OCI-LY7 (cell line): Measurements from ENCODE around the gene EHD4. TPM values are rescaled to one million over a fixed set of nuclear protein-coding genes. Genes with fewer than 3 reads are reported as not detected.

Experiments
- BruUV-seq: library from RNA; stranded (reverse); fragments of 400-500 nt; replicated peaks from 2 replicates; lab custom pipeline; 2021; lab: Mats Ljungman, UMichigan
- CTCF ChIA-PET: fragments of 300-600 bp; sonication (Branson Sonifier 250); formaldehyde crosslinking; loops from one replicate; lab custom pipeline; 2022; ENCODE audit warnings: antibody characterized with exemption; ENCODE audit not compliant: unreplicated experiment; lab: Charles Lee
- POLR2A ChIA-PET: fragments of 300-600 bp; sonication (Branson Sonifier 250); formaldehyde crosslinking; loops from one replicate; lab custom pipeline; 2022; ENCODE audit warnings: antibody characterized with exemption; lab: Charles Lee
- DNase-seq: peaks from one replicate; pipeline ENCODE4 v3.0.0-alpha.2; 2015; ENCODE audit warnings: low spot score
- H2AFZ ChIP-seq: fragments of 200-600 bp; sonication (generic), shearing (Covaris generic); 2 replicates; pipeline ENCODE4 v1.6.1; 2014; ENCODE audit warnings: mild to moderate bottlenecking, antibody characterized with exemption, low read length, moderate library complexity
- H3K27ac ChIP-seq: fragments of 200-600 bp; sonication (generic); 2 replicates; pipeline ENCODE4 v1.5.1; 2014; ENCODE audit warnings: mixed run types, low read depth, mild to moderate bottlenecking, moderate library complexity, low read length, inconsistent platforms; ENCODE audit not compliant: poor library complexity, severe bottlenecking
- H3K36me3 ChIP-seq: fragments of 200-600 bp; sonication (generic); 2 replicates; pipeline ENCODE4 v1.6.1; 2014; ENCODE audit warnings: mild to moderate bottlenecking, antibody characterized with exemption, low read length, moderate library complexity, mixed read lengths; ENCODE audit not compliant: insufficient read depth
- H3K4me1 ChIP-seq: fragments of 200-600 bp; sonication (generic); 2 replicates; pipeline ENCODE4 v1.5.1; 2014; ENCODE audit warnings: mild to moderate bottlenecking, low read length; ENCODE audit not compliant: insufficient read depth, poor library complexity, severe bottlenecking
- H3K4me2 ChIP-seq: fragments of 200-600 bp; sonication (generic); 2 replicates; pipeline ENCODE4 v1.6.1; 2014; ENCODE audit warnings: mild to moderate bottlenecking, low read length
- H3K4me3 ChIP-seq: fragments of 200-600 bp; sonication (generic); 2 replicates; pipeline ENCODE4 v1.5.1; 2014; ENCODE audit warnings: mild to moderate bottlenecking, low read depth, low read length; ENCODE audit not compliant: poor library complexity, severe bottlenecking
- H3K79me2 ChIP-seq: fragments of 200-600 bp; sonication (generic); 2 replicates; pipeline ENCODE4 v1.6.1; 2016; ENCODE audit warnings: low read depth, mild to moderate bottlenecking, low read length, moderate library complexity, mixed read lengths; ENCODE audit not compliant: insufficient read depth
- H3K9me2 ChIP-seq: fragments of 200-600 bp; sonication (generic); 2 replicates; pipeline ENCODE4 v1.6.1; 2016; ENCODE audit warnings: mild to moderate bottlenecking, low read length, mixed read lengths; ENCODE audit not compliant: insufficient read depth
- H3K9me3 ChIP-seq: fragments of 200-600 bp; sonication (generic); 2 replicates; pipeline ENCODE4 v1.6.1; 2014; ENCODE audit warnings: mild to moderate bottlenecking, mixed run types, low read length, mixed read lengths
- H4K20me1 ChIP-seq: fragments of 200-600 bp; sonication (generic); 2 replicates; pipeline ENCODE4 v1.6.1; 2014; ENCODE audit warnings: mild to moderate bottlenecking, antibody characterized with exemption, low read length, moderate library complexity, mixed read lengths; ENCODE audit not compliant: insufficient read depth
- CTCF ChIP-seq: fragments of 200-600 bp; sonication (generic); conservative IDR thresholded peaks from 2 replicates; pipeline ENCODE4 v1.5.1; 2014; ENCODE audit warnings: mild to moderate bottlenecking, antibody characterized with exemption, low read length, moderate library complexity, mixed read lengths
- EZH2phosphoT487 ChIP-seq: fragments of 200-600 bp; sonication (generic); IDR thresholded peaks from 2 replicates; pipeline ENCODE4 v1.6.1; 2018; ENCODE audit warnings: low read depth, borderline replicate concordance, mild to moderate bottlenecking, mixed run types, antibody characterized with exemption, low read length, moderate library complexity, mixed read lengths
- intact Hi-C: fragments of 100-400 bp; cut with micrococcal nuclease; formaldehyde crosslinking; loops from one replicate; pipeline ENCODE4 v1.10.0; 2022; ENCODE audit not compliant: unreplicated experiment
- total RNA-seq, 2 experiments: library from RNA; depleted of rRNA in 1 of 2; stranded (reverse); fragments of >200 nt in 1 of 2; shearing (Covaris generic) in 1 of 2; gene quantifications; 2 replicates each; pipeline ENCODE4 v1.2.3, GENCODE V29; 2014 to 2022

Gene EHD4
- total RNA-seq, 2 experiments from 2014 or later, result 13.5 to 19.4 TPM

GRCh38 chr15:41930867-41931222, 41.5 kb downstream of the EHD4 start:
- Histone ChIP-seq H3K79me2 (no peaks in the 10 kb centered on the region), H2AFZ (no peak overlapping the region), H3K9me3 (no peaks in the 10 kb centered on the region), H4K20me1 (no peaks in the 10 kb centered on the region), H3K36me3 (no peaks in the 10 kb centered on the region), H3K27ac (no peak overlapping the region), H3K4me2 (no peak overlapping the region), H3K4me3 (no peak overlapping the region), H3K9me2 (no peaks in the 10 kb centered on the region), H3K4me1 (peaks cover 58% of the 10 kb centered on the region)
- intact Hi-C loops, result no loop called here
- BruUV-seq, result no TSS peak
- no peak for DNase-seq
- CTCF ChIA-PET, result no interaction called here
- TF ChIP-seq EZH2phosphoT487, result no peak
- no peak for TF ChIP-seq CTCF
- POLR2A ChIA-PET, result no interaction called here

GRCh38 chr15:41930221-41930866, 42.0 kb downstream of the EHD4 start:
- peaks cover under 1% of the 10 kb centered on the region; the same call in 1 of the 2 replicates for H3K36me3 ChIP-seq
- no peaks in the 10 kb centered on the region for H3K9me2 ChIP-seq
- DNase-seq, result no peak
- no peak overlapping the region for H2AFZ ChIP-seq
- H3K4me2 ChIP-seq, result no peak overlapping the region
- no peak overlapping the region for H3K27ac ChIP-seq
- H3K79me2 ChIP-seq, result no peaks in the 10 kb centered on the region
- ChIA-PET CTCF (no interaction called here), POLR2A (no interaction called here)
- intact Hi-C loops, result no loop called here
- no peak overlapping the region for H3K4me3 ChIP-seq
- no peaks in the 10 kb centered on the region for H4K20me1 ChIP-seq
- H3K4me1 ChIP-seq, result peaks cover 57% of the 10 kb centered on the region
- no peaks in the 10 kb centered on the region for H3K9me3 ChIP-seq
- BruUV-seq, result no TSS peak
- TF ChIP-seq CTCF (no peak), EZH2phosphoT487 (no peak)
